Left lobe of liver (tissue), 2 donors: ENCODE data around the gene ZNF75A. TPM values are rescaled to one million over a fixed set of nuclear protein-coding genes. Genes with fewer than 3 reads are reported as not detected.

Source experiments
- ATAC-seq: fragments of 200-7000 bp; cut with Tn5 transposase; one replicate; pipeline ENCODE4 v1.9.1; 2020; ENCODE audit warnings: mild to moderate bottlenecking, moderate library complexity
- DNase-seq: peaks from one replicate; pipeline ENCODE4 v3.0.0-alpha.2; 2020; ENCODE audit warnings: low spot score
- total RNA-seq: library from RNA; stranded (reverse); gene quantifications from one replicate; pipeline ENCODE4 v1.2.1, GENCODE V29; 2021
- donor health status: DM: no; HTN: no; CAD: no; lungs with moderate emphysema.
- donor health status: DM: no; HTN: yes; CAD: no.

ZNF75A gene
- total RNA-seq, 1 donor from 2014 or later: 10.2 TPM

DNA sequence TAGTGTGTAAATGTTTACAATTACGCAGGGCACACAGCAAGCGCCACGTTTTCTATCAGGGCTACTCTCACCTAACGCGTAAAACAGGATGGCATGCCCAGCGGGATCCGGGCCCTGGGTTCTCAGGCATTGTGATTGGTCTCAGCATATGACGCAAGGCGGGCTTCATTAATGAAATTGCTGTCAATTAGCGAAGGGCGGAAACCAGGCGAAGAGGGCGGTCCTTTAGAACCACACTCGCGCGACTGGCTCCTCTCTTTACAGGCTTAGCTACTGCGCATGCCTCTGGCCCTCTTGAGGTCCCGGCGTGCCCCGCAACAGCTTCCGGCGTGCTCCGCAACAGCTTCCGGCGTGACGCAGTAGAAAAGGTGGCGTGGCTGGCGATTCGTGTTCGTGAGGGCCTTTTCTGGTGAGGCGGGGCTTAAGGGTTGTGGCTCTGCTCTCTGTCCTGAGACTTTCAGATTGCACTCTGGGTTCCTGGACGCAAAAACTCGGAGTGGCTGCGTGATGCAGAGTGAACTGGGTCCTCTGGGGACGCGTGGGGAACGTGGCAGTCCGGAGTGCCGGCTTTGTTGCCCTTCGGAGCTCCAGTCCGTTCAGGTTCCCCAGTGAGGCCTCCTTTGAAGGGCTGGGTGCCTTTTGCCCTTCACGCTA lies 59.6 kb downstream of the ZNF75A start:
- ATAC-seq: peak; percentile 97
- peak; percentile 87 for DNase-seq

Other genes with a start within 250 kb of the ZNF75A start
- 172 TPM for gene IL32, start 239.9 kb upstream of the ZNF75A start, total RNA-seq
- 0.10 TPM for gene ZSCAN10, start 206.2 kb upstream of the ZNF75A start, total RNA-seq
- 7.0 TPM for gene ZNF205, start 192.9 kb upstream of the ZNF75A start, total RNA-seq
- gene ZNF213, start 170.5 kb upstream of the ZNF75A start, total RNA-seq: 2.7 TPM
- gene OR1F1, start 117.3 kb upstream of the ZNF75A start, total RNA-seq: not detected
- 2.2 TPM for gene ZNF200, start 70.3 kb upstream of the ZNF75A start, total RNA-seq
- gene MEFV, start 48.9 kb upstream of the ZNF75A start, total RNA-seq: 0.88 TPM
- 8.4 TPM for gene ZNF263, start 22.0 kb upstream of the ZNF75A start, total RNA-seq
- 1.6 TPM for gene TIGD7, start 67 bp upstream of the ZNF75A start, total RNA-seq
- not detected for gene OR2C1, start 50.4 kb downstream of the ZNF75A start, total RNA-seq
- 5.6 TPM for gene ZSCAN32, start 95.5 kb downstream of the ZNF75A start, total RNA-seq
- 4.2 TPM for gene ZNF174, start 95.7 kb downstream of the ZNF75A start, total RNA-seq
- 0.91 TPM for gene ZNF597, start 138.0 kb downstream of the ZNF75A start, total RNA-seq
- 39.5 TPM for gene NAA60, start 138.2 kb downstream of the ZNF75A start, total RNA-seq
- gene C16orf90, start 190.0 kb downstream of the ZNF75A start, total RNA-seq: not detected
- gene CLUAP1, start 195.5 kb downstream of the ZNF75A start, total RNA-seq: 6.8 TPM